ENCODE results near the gene CDH13.

Gene CDH13

DNA sequence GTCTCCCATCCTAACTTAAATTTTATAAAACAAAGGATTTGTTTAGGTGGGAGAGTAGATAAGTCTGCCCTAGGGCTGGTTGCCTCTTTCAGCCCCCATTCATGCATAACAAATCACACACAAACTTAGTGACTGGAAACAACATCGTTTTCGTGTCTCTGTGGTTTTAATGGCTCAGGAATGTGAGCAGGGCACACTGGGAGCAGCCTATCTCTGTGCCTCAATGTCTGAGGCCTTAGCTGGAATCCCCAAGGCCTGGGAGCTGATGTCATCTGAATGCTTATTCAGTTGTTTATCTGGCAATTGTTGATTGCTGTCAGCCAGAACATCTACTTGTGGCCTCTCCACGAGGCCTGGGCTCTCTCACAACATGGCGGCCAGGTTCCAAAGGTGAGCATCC, 1079.1 kb downstream of the CDH13 start:
- TF ChIP-seq, protein P1, sequence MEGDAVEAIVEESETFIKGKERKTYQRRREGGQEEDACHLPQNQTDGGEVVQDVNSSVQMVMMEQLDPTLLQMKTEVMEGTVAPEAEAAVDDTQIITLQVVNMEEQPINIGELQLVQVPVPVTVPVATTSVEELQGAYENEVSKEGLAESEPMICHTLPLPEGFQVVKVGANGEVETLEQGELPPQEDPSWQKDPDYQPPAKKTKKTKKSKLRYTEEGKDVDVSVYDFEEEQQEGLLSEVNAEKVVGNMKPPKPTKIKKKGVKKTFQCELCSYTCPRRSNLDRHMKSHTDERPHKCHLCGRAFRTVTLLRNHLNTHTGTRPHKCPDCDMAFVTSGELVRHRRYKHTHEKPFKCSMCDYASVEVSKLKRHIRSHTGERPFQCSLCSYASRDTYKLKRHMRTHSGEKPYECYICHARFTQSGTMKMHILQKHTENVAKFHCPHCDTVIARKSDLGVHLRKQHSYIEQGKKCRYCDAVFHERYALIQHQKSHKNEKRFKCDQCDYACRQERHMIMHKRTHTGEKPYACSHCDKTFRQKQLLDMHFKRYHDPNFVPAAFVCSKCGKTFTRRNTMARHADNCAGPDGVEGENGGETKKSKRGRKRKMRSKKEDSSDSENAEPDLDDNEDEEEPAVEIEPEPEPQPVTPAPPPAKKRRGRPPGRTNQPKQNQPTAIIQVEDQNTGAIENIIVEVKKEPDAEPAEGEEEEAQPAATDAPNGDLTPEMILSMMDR (IDR thresholded peaks at IDR 0.05; ENCODE audit: low read length) = no peak
- no peak for TF ChIP-seq EZH2phosphoT487 (IDR thresholded peaks at IDR 0.05; ENCODE audit: low read length)
- no peak for TF ChIP-seq EZH2 (optimal IDR thresholded peaks at IDR 0.05; ENCODE audit: low read depth, low read length)
- no peak for DNase-seq
- Histone ChIP-seq H3K4me2 (ENCODE audit: low read depth, low read length) (no peak overlapping the region), H3K36me3 (replicated peaks; ENCODE audit: insufficient read depth, low read length) (no peaks in the 10 kb centered on the region), H4K20me1 (ENCODE audit: insufficient read depth, low read length) (no peaks in the 10 kb centered on the region), H3K9me2 (replicated peaks; ENCODE audit: insufficient read depth, low read length) (no peaks in the 10 kb centered on the region), H3F3A (ENCODE audit: insufficient read depth, low read length) (no peaks in the 10 kb centered on the region), H3K9me3 (replicated peaks; ENCODE audit: insufficient read depth, low read length) (no peaks in the 10 kb centered on the region), H3K27me3 (replicated peaks; ENCODE audit: insufficient read depth, low read length) (no peaks in the 10 kb centered on the region), H3K9ac (ENCODE audit: low read length) (no peak overlapping the region), H3K4me1 (ENCODE audit: low read length) (no peaks in the 10 kb centered on the region), H2AFZ (ENCODE audit: low read length) (no peak overlapping the region), H3K4me3 (ENCODE audit: low read length) (no peak overlapping the region), H3K27ac (ENCODE audit: low read length) (no peak overlapping the region), H3K79me2 (ENCODE audit: low read length) (no peaks in the 10 kb centered on the region)

DNA sequence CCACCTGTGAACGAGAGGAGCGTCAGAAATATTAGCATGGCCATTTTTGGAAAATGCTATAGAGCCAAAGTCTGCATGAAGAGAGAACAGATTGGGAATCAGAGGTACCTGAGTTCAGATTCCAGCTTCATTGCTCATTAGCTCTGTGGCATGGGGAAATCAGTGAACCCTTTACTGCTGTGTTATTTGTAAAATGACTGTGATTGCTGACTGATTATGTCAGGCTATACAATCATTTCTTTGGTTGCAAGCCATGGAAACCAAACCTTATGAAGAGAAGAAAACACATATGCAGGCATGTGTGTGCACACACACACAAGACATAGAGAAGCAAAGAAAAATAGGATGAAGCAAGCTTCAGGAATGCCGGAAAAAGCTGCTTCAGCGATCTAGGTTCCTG, 1079.6 kb downstream of the CDH13 start:
- no peaks in the 10 kb centered on the region for H3K9me2 ChIP-seq (replicated peaks; ENCODE audit: insufficient read depth, low read length)
- no peaks in the 10 kb centered on the region for H3K36me3 ChIP-seq (replicated peaks; ENCODE audit: insufficient read depth, low read length)
- no peaks in the 10 kb centered on the region for H3K4me1 ChIP-seq (ENCODE audit: low read length)
- H3K79me2 ChIP-seq (ENCODE audit: low read length) = no peaks in the 10 kb centered on the region
- no peak overlapping the region for H2AFZ ChIP-seq (ENCODE audit: low read length)
- no peak overlapping the region for H3K4me3 ChIP-seq (ENCODE audit: low read length)
- no peaks in the 10 kb centered on the region for H4K20me1 ChIP-seq (ENCODE audit: insufficient read depth, low read length)
- H3K27me3 ChIP-seq (replicated peaks; ENCODE audit: insufficient read depth, low read length) = no peaks in the 10 kb centered on the region
- no peak overlapping the region for H3K9ac ChIP-seq (ENCODE audit: low read length)
- H3F3A ChIP-seq (ENCODE audit: insufficient read depth, low read length) = no peaks in the 10 kb centered on the region
- DNase-seq = no peak
- H3K4me2 ChIP-seq (ENCODE audit: low read depth, low read length) = no peak overlapping the region
- H3K9me3 ChIP-seq (replicated peaks; ENCODE audit: insufficient read depth, low read length) = no peaks in the 10 kb centered on the region
- H3K27ac ChIP-seq (ENCODE audit: low read length) = no peak overlapping the region
- TF ChIP-seq EZH2 (optimal IDR thresholded peaks at IDR 0.05; ENCODE audit: low read depth, low read length) = no peak
- TF ChIP-seq, protein P1 (IDR thresholded peaks at IDR 0.05; ENCODE audit: low read length) = no peak
- TF ChIP-seq EZH2phosphoT487 (IDR thresholded peaks at IDR 0.05; ENCODE audit: low read length) = no peak

DNA sequence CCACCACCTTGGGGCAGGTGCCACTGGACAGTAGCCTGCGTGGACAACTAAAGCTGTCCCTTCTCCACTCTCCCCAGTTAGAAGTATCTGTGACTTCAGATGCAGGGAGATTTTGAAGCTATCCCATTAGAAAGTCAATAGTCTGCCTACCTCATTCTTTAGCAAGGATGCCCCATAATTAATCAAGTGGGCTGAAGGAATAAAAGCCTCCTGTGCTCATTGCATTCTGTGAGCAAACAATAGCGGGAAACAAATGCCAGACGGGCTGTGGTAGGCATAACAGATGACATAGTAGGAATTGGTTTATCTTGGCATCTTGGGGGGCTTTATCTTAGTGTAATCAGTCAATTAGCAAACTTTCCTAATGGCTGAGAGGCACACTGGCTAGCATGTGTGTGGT, 1084.3 kb downstream of the CDH13 start:
- TF ChIP-seq EZH2phosphoT487 (IDR thresholded peaks at IDR 0.05; ENCODE audit: low read length) (no peak), EZH2 (optimal IDR thresholded peaks at IDR 0.05; ENCODE audit: low read depth, low read length) (no peak)
- TF ChIP-seq, protein P1 (IDR thresholded peaks at IDR 0.05; ENCODE audit: low read length) = no peak
- Histone ChIP-seq H3K4me2 (ENCODE audit: low read depth, low read length) (no peak overlapping the region), H3K27ac (ENCODE audit: low read length) (no peak overlapping the region), H2AFZ (ENCODE audit: low read length) (no peak overlapping the region), H3F3A (ENCODE audit: insufficient read depth, low read length) (no peaks in the 10 kb centered on the region), H3K9me2 (replicated peaks; ENCODE audit: insufficient read depth, low read length) (no peaks in the 10 kb centered on the region), H3K4me3 (ENCODE audit: low read length) (no peak overlapping the region), H3K36me3 (replicated peaks; ENCODE audit: insufficient read depth, low read length) (no peaks in the 10 kb centered on the region), H3K9ac (ENCODE audit: low read length) (no peak overlapping the region), H4K20me1 (ENCODE audit: insufficient read depth, low read length) (no peaks in the 10 kb centered on the region), H3K79me2 (ENCODE audit: low read length) (no peaks in the 10 kb centered on the region), H3K27me3 (replicated peaks; ENCODE audit: insufficient read depth, low read length) (no peaks in the 10 kb centered on the region), H3K9me3 (replicated peaks; ENCODE audit: insufficient read depth, low read length) (no peaks in the 10 kb centered on the region), H3K4me1 (ENCODE audit: low read length) (no peaks in the 10 kb centered on the region)
- no peak for DNase-seq
